Activated naive CD8-positive, alpha-beta T cell treated with anti-CD3 and anti-CD28 coated beads for 36 hours (primary cell): ENCODE results near the gene C9orf85. TPM values are rescaled to one million over a fixed set of nuclear protein-coding genes. Genes with fewer than 3 reads are reported as not detected.
A peak's percentile ranks its signal among the peaks of the same experiment; 100 is the strongest.

Experiments used
- DNase-seq: peaks from one replicate; pipeline ENCODE4 v3.0.0; 2021
- H3K27ac Mint-ChIP-seq: one replicate; pipeline ENCODE4 v1.8.0; 2022; ENCODE audit warnings: mild to moderate bottlenecking, moderate library complexity, mixed read lengths
- H3K27me3 Mint-ChIP-seq: one replicate; pipeline ENCODE4 v1.8.0; 2022; ENCODE audit warnings: mild to moderate bottlenecking, mixed read lengths
- H3K36me3 Mint-ChIP-seq: one replicate; pipeline ENCODE4 v1.8.0; 2021; ENCODE audit warnings: mild to moderate bottlenecking, mixed read lengths
- H3K4me1 Mint-ChIP-seq: one replicate; pipeline ENCODE4 v1.8.0; 2021; ENCODE audit warnings: mixed read lengths
- H3K4me3 Mint-ChIP-seq: one replicate; pipeline ENCODE4 v1.8.0; 2022; ENCODE audit warnings: mild to moderate bottlenecking, moderate library complexity, mixed read lengths
- H3K9me3 Mint-ChIP-seq: one replicate; pipeline ENCODE4 v1.8.0; 2022; ENCODE audit warnings: mixed read lengths
- total RNA-seq, 2 experiments: library from RNA; stranded (reverse); gene quantifications; one replicate each; pipeline ENCODE4 v1.2.3, GENCODE V29; 2021

Gene C9orf85, protein sequence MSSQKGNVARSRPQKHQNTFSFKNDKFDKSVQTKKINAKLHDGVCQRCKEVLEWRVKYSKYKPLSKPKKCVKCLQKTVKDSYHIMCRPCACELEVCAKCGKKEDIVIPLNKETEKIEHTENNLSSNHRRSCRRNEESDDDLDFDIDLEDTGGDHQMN
- 10 to 100 TPM; 13.1 to 13.2 TPM for total RNA-seq

GRCh38 chr9:71911061-71911907, at the start of gene C9orf85, which contains the start of gene ABHD17B:
Gene C9orf85 (plus strand): TSS chr9:71911639. CDS start chr9:71911735, 96 bp downstream.
Gene ABHD17B (minus strand): TSS chr9:71911193. CDS start chr9:71875080, 36,113 bp downstream.
- Mint-ChIP-seq H3K27ac (peak within 1 kb of the TSS; percentile 96), H3K4me3 (peak within 1 kb of the TSS; percentile 96)

DNA sequence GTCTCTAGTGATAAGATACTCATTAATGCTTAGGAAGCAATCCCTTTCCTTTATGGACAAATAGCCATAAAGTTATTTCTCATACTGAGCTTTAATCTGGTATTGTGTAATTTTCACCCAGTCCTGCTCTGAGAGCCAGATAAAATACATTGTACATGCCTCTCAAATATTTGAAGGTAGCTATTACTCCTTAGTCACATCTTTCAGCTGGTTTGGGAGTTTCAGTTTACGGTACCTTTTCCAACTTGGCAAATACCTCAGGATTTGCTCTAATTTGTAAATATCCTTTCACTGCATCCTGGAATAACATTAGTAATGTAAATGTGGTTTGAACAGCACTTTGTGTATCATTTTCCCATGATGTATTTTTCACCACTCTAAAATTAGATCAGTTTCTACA, 47.8 kb upstream of the C9orf85 start:
- DNase-seq: no peak
- peaks cover 7% of the 10 kb centered on the region for H3K4me1 Mint-ChIP-seq
- H3K9me3 Mint-ChIP-seq: peaks cover 21% of the 10 kb centered on the region
- H3K36me3 Mint-ChIP-seq: peaks cover 45% of the 10 kb centered on the region
- H3K27me3 Mint-ChIP-seq: no peaks in the 10 kb centered on the region
- H3K27ac Mint-ChIP-seq: no peak overlapping the region
- H3K4me3 Mint-ChIP-seq: no peak overlapping the region

More at GRCh38 chr9:71911061-71911907, at the start of gene C9orf85, which contains the start of gene ABHD17B:
- Mint-ChIP-seq H3K9me3 (no peaks in the 10 kb centered on the region), H3K4me1 (peaks cover 50% of the 10 kb centered on the region), H3K36me3 (peaks cover 9% of the 10 kb centered on the region), H3K27me3 (no peaks in the 10 kb centered on the region)
- DNase-seq: peak; percentile 97

- no peaks in the 10 kb centered on the region for H3K27me3 Mint-ChIP-seq
- H3K4me3 Mint-ChIP-seq: no peak overlapping the region
- DNase-seq: no peak
- H3K36me3 Mint-ChIP-seq: peaks cover 39% of the 10 kb centered on the region
- peaks cover 10% of the 10 kb centered on the region for H3K4me1 Mint-ChIP-seq
- H3K9me3 Mint-ChIP-seq: peaks cover 18% of the 10 kb centered on the region
- H3K27ac Mint-ChIP-seq: no peak overlapping the region
Observed at GRCh38 chr9:71875345-71875744, 36.1 kb upstream of the C9orf85 start.

DNA sequence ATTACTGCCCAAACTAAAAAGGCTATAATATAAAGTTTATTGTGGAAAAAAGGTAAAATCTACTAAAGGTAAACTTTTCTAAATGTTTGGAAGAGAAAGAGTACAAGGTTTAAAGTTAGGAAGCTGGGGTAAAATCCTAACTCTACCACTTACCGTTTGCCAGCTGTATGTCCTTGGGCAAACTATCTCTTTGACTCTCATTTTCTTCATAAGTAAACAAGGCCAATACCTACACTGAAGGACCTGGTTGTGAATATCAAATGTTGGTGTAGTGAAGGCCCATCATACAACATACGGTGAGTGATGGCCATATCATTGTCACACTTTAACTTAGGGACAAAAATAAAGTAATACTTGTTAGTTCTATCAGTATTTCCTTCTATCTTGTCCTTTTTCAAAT, 35.3 kb upstream of the C9orf85 start:
- no peak overlapping the region for H3K4me3 Mint-ChIP-seq
- peaks cover 38% of the 10 kb centered on the region for H3K36me3 Mint-ChIP-seq
- peaks cover 10% of the 10 kb centered on the region for H3K4me1 Mint-ChIP-seq
- no peaks in the 10 kb centered on the region for H3K27me3 Mint-ChIP-seq
- peaks cover 21% of the 10 kb centered on the region for H3K9me3 Mint-ChIP-seq
- no peak overlapping the region for H3K27ac Mint-ChIP-seq
- no peak for DNase-seq

DNA sequence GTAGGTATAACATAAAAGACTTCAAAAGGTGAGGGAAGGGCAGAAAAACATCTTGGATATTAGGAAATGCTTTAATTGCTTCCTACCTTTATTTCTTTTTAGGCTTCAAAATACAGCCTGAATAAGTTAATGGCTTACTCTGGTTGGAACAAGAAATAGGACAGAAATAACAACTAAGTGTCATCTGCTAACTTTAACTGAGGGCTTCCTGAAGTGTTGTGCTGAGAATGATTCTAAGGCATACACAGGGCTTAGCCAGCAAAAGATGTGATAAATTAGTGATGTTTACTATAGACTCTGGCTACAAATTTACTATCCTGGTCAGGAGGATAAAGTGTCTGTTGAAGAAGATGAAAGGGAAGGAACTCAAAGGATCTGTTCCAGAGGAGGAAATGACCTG, 34.6 kb upstream of the C9orf85 start:
- peaks cover 43% of the 10 kb centered on the region for H3K36me3 Mint-ChIP-seq
- H3K27me3 Mint-ChIP-seq: no peaks in the 10 kb centered on the region
- no peak for DNase-seq
- H3K4me1 Mint-ChIP-seq: peaks cover 13% of the 10 kb centered on the region
- no peak overlapping the region for H3K4me3 Mint-ChIP-seq
- H3K9me3 Mint-ChIP-seq: peaks cover 26% of the 10 kb centered on the region
- H3K27ac Mint-ChIP-seq: no peak overlapping the region

DNA sequence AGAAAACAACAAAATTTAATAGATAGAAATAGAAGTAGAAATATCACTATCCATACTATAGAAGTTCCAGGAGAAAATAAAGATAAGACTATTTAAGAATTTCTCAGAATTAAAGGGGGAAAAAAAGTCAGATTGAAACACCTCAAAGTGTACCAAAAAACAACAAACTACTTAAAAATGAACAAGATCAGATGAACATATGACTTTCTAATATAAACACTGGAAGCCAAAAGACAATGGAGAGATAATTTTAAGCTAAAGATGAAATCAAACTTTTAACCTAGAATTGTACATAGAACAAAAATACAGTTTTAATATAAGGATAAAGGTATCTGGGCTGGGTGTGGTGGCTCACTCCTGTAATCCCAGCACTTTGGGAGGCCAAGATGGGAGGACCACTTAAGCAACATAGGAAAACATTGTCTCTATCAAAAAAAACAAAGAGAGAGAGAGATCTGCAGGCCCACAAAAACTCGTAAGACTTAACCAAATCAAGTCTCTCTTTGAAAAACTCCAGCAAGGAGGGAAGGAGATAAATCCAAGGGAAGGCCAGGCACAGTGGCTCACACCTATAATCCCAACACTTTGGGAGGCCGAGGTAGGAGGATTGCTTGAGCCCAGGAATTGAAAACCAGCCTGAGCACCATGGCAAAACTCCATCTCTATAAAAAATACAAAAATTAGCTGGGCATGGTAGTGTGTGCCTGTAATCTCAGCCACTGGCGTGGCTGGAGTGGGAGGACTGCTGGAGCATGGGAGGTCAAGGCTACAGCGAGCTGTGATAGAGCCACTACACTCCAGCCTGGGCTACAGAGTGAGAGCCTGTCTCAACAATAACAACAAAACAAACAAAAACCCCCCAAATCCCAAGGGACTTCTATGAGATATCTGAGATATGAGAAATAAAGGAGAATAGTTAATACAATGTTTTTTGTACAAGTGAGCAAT, 32.8 kb upstream of the C9orf85 start:
- H3K4me1 Mint-ChIP-seq: peaks cover 13% of the 10 kb centered on the region
- peaks cover 53% of the 10 kb centered on the region for H3K36me3 Mint-ChIP-seq
- H3K4me3 Mint-ChIP-seq: no peak overlapping the region
- peaks cover 33% of the 10 kb centered on the region for H3K9me3 Mint-ChIP-seq
- no peak overlapping the region for H3K27ac Mint-ChIP-seq
- H3K27me3 Mint-ChIP-seq: no peaks in the 10 kb centered on the region
- DNase-seq: no peak

GRCh38 chr9:71879644-71880174, 31.7 kb upstream of the C9orf85 start:
- Mint-ChIP-seq H3K27ac (no peak overlapping the region), H3K36me3 (peaks cover 61% of the 10 kb centered on the region), H3K9me3 (peaks cover 42% of the 10 kb centered on the region), H3K4me1 (peaks cover 10% of the 10 kb centered on the region), H3K4me3 (no peak overlapping the region), H3K27me3 (no peaks in the 10 kb centered on the region)
- no peak for DNase-seq

GRCh38 chr9:71884005-71884404, 27.4 kb upstream of the C9orf85 start:
- no peak for DNase-seq
- Mint-ChIP-seq H3K27ac (no peak overlapping the region), H3K27me3 (no peaks in the 10 kb centered on the region), H3K36me3 (peaks cover 63% of the 10 kb centered on the region), H3K4me1 (peaks cover 28% of the 10 kb centered on the region), H3K9me3 (peaks cover 31% of the 10 kb centered on the region), H3K4me3 (no peak overlapping the region)

DNA sequence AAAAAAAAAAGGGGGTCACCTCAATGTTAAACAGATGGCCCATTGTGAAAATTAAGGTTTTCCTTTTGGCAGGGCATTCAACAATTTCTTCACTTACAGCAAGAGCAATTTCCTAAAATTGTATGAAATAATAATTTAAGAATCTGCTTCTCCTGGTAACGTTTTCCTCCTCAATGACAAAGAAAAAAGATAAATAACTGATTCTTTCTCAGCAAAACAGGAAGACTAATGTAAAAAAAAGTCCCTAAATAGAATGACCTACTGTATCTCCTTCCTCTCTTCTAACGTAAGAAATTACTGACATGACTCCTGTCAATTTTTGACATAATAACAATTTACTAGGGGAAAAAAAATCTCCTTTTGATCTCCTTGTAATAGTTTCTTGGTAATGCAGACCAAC, 26.0 kb upstream of the C9orf85 start:
- peaks cover 54% of the 10 kb centered on the region for H3K36me3 Mint-ChIP-seq
- H3K27ac Mint-ChIP-seq: no peak overlapping the region
- no peak for DNase-seq
- H3K4me3 Mint-ChIP-seq: no peak overlapping the region
- H3K9me3 Mint-ChIP-seq: peaks cover 25% of the 10 kb centered on the region
- H3K27me3 Mint-ChIP-seq: no peaks in the 10 kb centered on the region
- peaks cover 28% of the 10 kb centered on the region for H3K4me1 Mint-ChIP-seq

- H3K36me3 Mint-ChIP-seq: peaks cover 51% of the 10 kb centered on the region
- no peak for DNase-seq
Observed at GRCh38 chr9:71886015-71886414, 25.4 kb upstream of the C9orf85 start.

DNA sequence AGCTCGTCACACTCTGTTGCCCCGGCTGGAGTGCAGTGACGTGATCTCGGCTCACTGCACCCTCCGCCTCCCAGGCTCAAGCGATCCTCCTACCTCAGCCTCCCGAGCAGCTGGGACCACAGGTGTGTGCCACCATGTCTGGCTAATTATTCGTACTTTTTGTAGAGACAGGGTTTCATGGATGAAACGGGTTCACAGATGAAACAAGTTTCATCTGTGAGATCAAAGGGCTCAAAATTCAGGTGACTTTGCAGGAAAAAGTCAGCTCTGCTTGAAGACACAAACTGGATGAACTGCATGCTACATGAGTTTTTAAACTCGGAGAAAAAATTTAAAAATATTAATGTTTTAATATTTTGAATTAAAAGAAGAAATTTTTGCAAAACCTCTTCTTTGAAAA, 24.9 kb upstream of the C9orf85 start:
- peaks cover 45% of the 10 kb centered on the region for H3K36me3 Mint-ChIP-seq
- DNase-seq: no peak
- H3K4me1 Mint-ChIP-seq: peaks cover 28% of the 10 kb centered on the region
- no peak overlapping the region for H3K4me3 Mint-ChIP-seq
- H3K27me3 Mint-ChIP-seq: no peaks in the 10 kb centered on the region
- peaks cover 18% of the 10 kb centered on the region for H3K9me3 Mint-ChIP-seq
- peak overlapping the region; percentile 5 for H3K27ac Mint-ChIP-seq

More at GRCh38 chr9:71886015-71886414, 25.4 kb upstream of the C9orf85 start:
- Mint-ChIP-seq H3K4me1 (peaks cover 28% of the 10 kb centered on the region), H3K27me3 (no peaks in the 10 kb centered on the region), H3K4me3 (no peak overlapping the region), H3K9me3 (peaks cover 22% of the 10 kb centered on the region), H3K27ac (no peak overlapping the region)

- Mint-ChIP-seq H3K36me3 (peaks cover 37% of the 10 kb centered on the region), H3K9me3 (peaks cover 15% of the 10 kb centered on the region), H3K27ac (no peak overlapping the region), H3K27me3 (no peaks in the 10 kb centered on the region), H3K4me3 (no peak overlapping the region), H3K4me1 (peaks cover 28% of the 10 kb centered on the region)
- no peak for DNase-seq
Observed at GRCh38 chr9:71887362-71887761, 24.1 kb upstream of the C9orf85 start.

- no peak overlapping the region for H3K4me3 Mint-ChIP-seq
- peaks cover 37% of the 10 kb centered on the region for H3K4me1 Mint-ChIP-seq
- H3K27ac Mint-ChIP-seq: no peak overlapping the region
- H3K9me3 Mint-ChIP-seq: no peaks in the 10 kb centered on the region
- H3K27me3 Mint-ChIP-seq: no peaks in the 10 kb centered on the region
- peaks cover 18% of the 10 kb centered on the region for H3K36me3 Mint-ChIP-seq
- DNase-seq: no peak
Observed at GRCh38 chr9:71890042-71890679, 21.3 kb upstream of the C9orf85 start.

DNA sequence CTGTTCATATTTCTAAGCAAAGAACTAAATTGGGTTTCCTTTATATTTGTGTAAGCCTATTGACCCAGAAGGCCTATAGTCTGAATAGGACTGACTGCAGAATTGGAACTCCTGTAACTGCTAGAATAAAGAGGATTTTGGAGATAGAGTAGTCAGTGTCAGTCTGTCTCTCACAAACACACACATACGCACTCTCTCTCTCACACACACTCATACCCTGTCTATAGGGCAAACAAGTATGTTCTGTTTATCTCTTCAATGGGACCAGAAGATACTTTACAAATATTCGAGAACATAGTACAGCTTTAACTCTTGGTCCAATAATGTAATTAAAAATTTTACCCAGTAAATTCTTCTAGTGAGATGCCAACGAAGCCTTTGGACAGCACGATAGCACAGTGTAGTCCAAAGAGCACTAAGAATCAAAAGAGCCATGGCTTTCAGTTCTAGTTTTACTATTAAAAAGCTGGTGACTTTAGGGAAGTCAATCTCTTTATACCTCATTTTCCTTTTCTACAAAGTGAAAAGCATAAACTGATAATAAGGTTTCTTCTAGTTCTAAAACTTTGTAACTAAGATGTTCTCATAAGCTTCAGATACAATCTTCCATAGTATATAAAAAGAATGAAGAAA, 19.8 kb upstream of the C9orf85 start:
- Mint-ChIP-seq H3K36me3 (peaks cover 11% of the 10 kb centered on the region), H3K27me3 (no peaks in the 10 kb centered on the region), H3K4me3 (no peak overlapping the region), H3K4me1 (peaks cover 42% of the 10 kb centered on the region), H3K27ac (no peak overlapping the region), H3K9me3 (no peaks in the 10 kb centered on the region)
- DNase-seq: no peak
